Right atrium auricular region (tissue), 2 donors: ENCODE measurements around the gene LIN9. TPM values are rescaled to one million over a fixed set of nuclear protein-coding genes. Genes with fewer than 3 reads are reported as not detected.

Experiments
- DNase-seq: peaks from one replicate; pipeline ENCODE4 v3.0.0-alpha.2; 2019; ENCODE audit warnings: low spot score
- H3K27ac ChIP-seq, 2 donors: fragments of 200-600 bp; sonication (generic); 1 replicate in 1 of 2; 2 replicates in 1 of 2; pipeline ENCODE4 v1.5.1; 2016 to 2019
- H3K27me3 ChIP-seq, 2 donors: fragments of 200-600 bp; sonication (generic); one replicate each; pipeline versions ENCODE4 v1.5.1 to v1.6.0; 2017 to 2019
- H3K36me3 ChIP-seq: fragments of 200-600 bp; sonication (generic); one replicate; pipeline ENCODE4 v1.5.1; 2016
- H3K4me1 ChIP-seq, 2 donors: fragments of 200-600 bp; sonication (generic); one replicate each; pipeline versions ENCODE4 v1.5.1 to v1.6.0; 2017 to 2019
- H3K4me3 ChIP-seq, 2 donors: fragments of 200-600 bp; sonication (generic); 1 replicate in 1 of 2; 2 replicates in 1 of 2; pipeline ENCODE4 v1.5.1; 2017 to 2019; ENCODE audit warnings: mild to moderate bottlenecking in 1 of 2, moderate library complexity in 1 of 2
- H3K9me3 ChIP-seq, 2 donors: fragments of 200-600 bp; sonication (generic); one replicate each; pipeline ENCODE4 v1.5.1; 2019
- total RNA-seq, 2 donors: library from RNA; depleted of rRNA; stranded (reverse); fragments of >200 nt; gene quantifications; one replicate each; pipeline ENCODE4 v1.1.0, GENCODE V29; 2016
- TF ChIP-seq, protein P1 (sequence below), 2 donors: fragments of 200-600 bp; sonication (generic); IDR thresholded peaks; one replicate each; pipeline ENCODE4 v1.5.1; 2019; ENCODE audit warnings: antibody characterized with exemption in 2 of 2

Gene LIN9
- total RNA-seq, 2 donors from 2014 or later = 2.9 to 11.0 TPM

DNA sequence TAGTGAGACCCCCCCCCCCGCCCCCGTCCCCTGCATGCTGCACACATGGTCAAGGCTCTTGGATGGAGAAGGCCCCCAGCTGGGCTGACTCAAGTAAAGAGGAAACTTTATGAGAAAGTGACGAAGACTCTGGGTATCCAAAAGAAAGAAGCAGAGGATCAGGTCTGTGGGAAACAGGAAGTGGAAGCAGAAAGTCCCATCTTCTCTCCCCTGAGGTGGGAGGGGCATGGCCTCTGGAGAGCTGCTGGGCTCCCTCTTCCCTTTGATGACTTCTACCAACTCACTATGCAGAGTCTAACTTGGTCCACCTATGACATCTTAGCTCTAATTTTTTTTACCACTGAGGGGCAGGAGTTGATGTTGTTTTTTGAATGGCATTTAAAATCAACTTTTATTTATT is 42.7 kb upstream of the LIN9 start:
- no peak overlapping the region for H3K27ac ChIP-seq
- H3K36me3 ChIP-seq = no peaks in the 10 kb centered on the region
- no peaks in the 10 kb centered on the region for H3K27me3 ChIP-seq
- no peak overlapping the region for H3K4me3 ChIP-seq
- no peaks in the 10 kb centered on the region for H3K9me3 ChIP-seq
- peaks cover 0 to 37% of the 10 kb centered on the region in 2 donors for H3K4me1 ChIP-seq
- no peak for DNase-seq
- TF ChIP-seq, protein P1, sequence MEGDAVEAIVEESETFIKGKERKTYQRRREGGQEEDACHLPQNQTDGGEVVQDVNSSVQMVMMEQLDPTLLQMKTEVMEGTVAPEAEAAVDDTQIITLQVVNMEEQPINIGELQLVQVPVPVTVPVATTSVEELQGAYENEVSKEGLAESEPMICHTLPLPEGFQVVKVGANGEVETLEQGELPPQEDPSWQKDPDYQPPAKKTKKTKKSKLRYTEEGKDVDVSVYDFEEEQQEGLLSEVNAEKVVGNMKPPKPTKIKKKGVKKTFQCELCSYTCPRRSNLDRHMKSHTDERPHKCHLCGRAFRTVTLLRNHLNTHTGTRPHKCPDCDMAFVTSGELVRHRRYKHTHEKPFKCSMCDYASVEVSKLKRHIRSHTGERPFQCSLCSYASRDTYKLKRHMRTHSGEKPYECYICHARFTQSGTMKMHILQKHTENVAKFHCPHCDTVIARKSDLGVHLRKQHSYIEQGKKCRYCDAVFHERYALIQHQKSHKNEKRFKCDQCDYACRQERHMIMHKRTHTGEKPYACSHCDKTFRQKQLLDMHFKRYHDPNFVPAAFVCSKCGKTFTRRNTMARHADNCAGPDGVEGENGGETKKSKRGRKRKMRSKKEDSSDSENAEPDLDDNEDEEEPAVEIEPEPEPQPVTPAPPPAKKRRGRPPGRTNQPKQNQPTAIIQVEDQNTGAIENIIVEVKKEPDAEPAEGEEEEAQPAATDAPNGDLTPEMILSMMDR (IDR thresholded peaks at IDR 0.05) = no peak

DNA sequence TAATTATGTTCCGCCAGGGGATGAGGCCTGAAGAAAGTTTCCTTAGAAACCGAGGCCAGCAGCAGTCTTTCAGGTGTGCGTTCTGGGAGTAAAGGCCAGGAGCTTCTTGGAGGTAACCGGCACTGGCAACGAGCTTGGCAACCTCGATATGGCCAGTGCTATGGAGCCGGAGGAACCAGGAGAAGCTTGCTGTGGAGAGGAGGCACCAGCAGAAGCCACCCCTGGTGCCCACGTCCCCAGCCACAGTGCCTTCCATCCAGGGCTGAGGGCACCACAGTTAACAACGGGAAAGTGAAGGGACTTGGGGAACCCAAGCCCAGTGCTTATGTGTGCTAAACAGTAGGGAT is 41.5 kb upstream of the LIN9 start:
- H3K4me1 ChIP-seq = peaks cover 0 to 27% of the 10 kb centered on the region in 2 donors
- H3K36me3 ChIP-seq = no peaks in the 10 kb centered on the region
- H3K27me3 ChIP-seq = no peaks in the 10 kb centered on the region
- TF ChIP-seq, protein P1 (IDR thresholded peaks at IDR 0.05) = no peak
- no peak for DNase-seq
- no peak overlapping the region for H3K27ac ChIP-seq
- H3K4me3 ChIP-seq = no peak overlapping the region
- no peaks in the 10 kb centered on the region for H3K9me3 ChIP-seq

DNA sequence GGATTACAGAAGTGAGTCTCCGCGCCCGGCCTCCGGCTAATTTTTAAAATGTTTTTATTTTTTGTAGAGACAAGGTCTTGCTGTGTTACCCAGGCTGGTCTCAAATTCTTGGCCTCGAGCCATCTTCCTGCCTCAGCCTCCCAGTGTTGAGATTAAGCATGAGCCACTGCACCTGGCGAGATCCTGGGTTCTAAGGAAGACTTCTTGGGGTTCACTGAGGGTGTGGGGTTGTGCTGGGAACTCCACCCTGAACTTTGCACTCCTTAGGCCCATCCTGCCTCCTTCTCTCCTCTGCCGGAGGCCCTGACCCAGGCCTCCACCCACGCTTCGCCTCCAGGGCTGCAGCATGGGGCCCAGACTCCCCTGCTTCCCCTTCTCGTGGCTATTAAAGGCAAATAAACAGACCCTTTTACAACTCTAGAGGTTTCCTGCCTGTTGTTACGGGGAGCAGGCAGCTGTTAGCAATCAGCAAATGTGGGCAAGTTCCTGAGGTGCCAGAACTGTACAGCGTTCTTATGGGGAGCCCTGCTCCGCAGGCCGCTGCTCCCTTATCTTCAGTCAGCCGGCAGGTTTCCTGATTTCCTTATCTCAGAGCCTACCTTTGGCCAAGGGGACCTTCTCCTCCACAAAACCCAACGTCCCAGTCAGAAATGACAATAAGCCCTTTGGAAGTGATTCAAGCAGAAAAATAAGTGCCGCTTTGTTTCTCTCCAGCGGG is 41.0 kb upstream of the LIN9 start:
- Histone ChIP-seq H3K4me3 (no peak overlapping the region), H3K36me3 (no peaks in the 10 kb centered on the region), H3K4me1 (peaks cover 0 to 24% of the 10 kb centered on the region in 2 donors), H3K27ac (no peak overlapping the region), H3K27me3 (no peaks in the 10 kb centered on the region), H3K9me3 (no peaks in the 10 kb centered on the region)
- DNase-seq = no peak
- TF ChIP-seq, protein P1 (IDR thresholded peaks at IDR 0.05) = no peak

DNA sequence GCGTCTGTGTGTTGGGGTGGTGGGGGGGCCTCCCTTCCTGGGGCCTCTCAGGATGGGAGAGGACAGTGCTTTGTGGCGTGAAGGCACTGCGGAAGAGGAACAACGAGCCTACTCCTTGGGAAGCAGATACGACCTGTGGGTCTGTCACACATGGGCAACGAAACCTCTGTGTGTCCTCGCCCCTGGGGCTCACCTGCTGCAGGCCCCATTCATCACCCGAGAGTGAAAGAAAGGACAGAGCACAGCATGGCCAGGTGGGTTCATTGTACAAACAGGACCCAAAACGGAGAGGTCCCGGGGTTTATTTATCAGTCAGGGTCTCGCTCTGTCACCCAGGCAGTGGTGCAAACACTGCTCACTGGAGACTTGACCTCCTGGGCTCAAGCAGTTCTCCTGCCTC is 40.1 kb upstream of the LIN9 start:
- H3K9me3 ChIP-seq = no peaks in the 10 kb centered on the region
- TF ChIP-seq, protein P1 (IDR thresholded peaks at IDR 0.05) = no peak
- peaks cover 0 to 15% of the 10 kb centered on the region in 2 donors for H3K4me1 ChIP-seq
- no peaks in the 10 kb centered on the region for H3K27me3 ChIP-seq
- DNase-seq = no peak
- H3K36me3 ChIP-seq = no peaks in the 10 kb centered on the region
- no peak overlapping the region for H3K4me3 ChIP-seq
- H3K27ac ChIP-seq = no peak overlapping the region

DNA sequence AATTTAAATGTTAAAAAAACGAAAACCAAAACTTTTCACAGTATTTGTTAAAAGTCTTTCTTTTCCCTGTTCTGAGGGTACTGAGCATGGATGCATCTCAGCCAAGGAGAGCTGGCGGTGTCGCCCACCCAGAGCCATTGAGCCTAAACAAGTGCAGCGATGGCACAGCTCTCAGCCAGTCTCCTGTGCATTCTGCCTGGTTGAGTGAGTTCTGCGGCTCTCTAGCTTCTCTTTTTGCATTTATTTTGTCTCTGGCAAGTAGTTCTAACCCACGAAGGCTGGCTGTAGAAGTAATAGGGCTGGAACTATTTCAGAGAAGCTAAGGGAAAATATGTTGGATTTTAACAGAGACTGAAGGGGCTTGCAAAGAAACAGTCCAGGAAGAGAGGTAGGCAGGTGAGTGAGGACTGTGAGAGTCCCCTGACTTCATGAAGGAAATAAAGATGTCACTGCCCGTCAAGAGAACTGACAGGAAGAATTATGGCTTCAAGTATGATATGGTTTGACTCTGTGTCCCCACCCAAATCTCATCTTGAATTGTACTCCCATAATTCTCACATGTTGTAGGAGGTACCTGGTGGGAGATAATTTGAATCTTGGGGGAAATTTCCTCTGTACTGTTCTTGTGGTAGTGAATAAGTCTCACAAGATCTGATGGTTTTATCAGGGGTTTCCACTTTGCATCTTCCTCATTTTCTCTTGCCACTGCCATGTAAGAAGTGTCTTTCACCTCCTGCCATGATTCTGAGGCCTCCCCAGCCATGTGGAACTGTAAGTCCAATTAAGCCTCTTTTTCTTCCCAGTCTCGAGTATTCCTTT is 35.7 kb upstream of the LIN9 start:
- no peak for DNase-seq
- Histone ChIP-seq H3K36me3 (no peaks in the 10 kb centered on the region), H3K27me3 (no peaks in the 10 kb centered on the region), H3K4me3 (no peak overlapping the region), H3K27ac (no peak overlapping the region), H3K9me3 (no peaks in the 10 kb centered on the region), H3K4me1 (no peaks in the 10 kb centered on the region)
- TF ChIP-seq, protein P1 (IDR thresholded peaks at IDR 0.05) = no peak
